GM18861 (cell line): ENCODE measurements around the gene OPRD1.
"Not testable (repeated sequence)": the region's sequence is repeated elsewhere in the genome, so short reads cannot be mapped to it uniquely, and the experiment has no call there.

Source experiments
- ATAC-seq: cut with Tn5 transposase; IDR thresholded peaks from one replicate; pipeline ENCODE4 v1.9.1; 2021; ENCODE audit not compliant: unreplicated experiment

The OPRD1 gene

GRCh38 chr1:28800324-28800723, 11.6 kb upstream of the OPRD1 start:
- ATAC-seq: no peak

- no peak for ATAC-seq
Measured at GRCh38 chr1:28801461-28801860, 10.5 kb upstream of the OPRD1 start.

GRCh38 chr1:28803051-28803450, 8.9 kb upstream of the OPRD1 start:
- no peak for ATAC-seq

GRCh38 chr1:28803662-28804061, 8.3 kb upstream of the OPRD1 start:
- no peak for ATAC-seq

GRCh38 chr1:28804071-28804470, 7.9 kb upstream of the OPRD1 start:
- ATAC-seq: no peak

GRCh38 chr1:28807046-28807445, 4.9 kb upstream of the OPRD1 start:
- no peak for ATAC-seq

GRCh38 chr1:28807986-28808385, 4.0 kb upstream of the OPRD1 start:
- ATAC-seq: no peak

- no peak for ATAC-seq
Measured at GRCh38 chr1:28811369-28811765, 603 bp upstream of the OPRD1 start.

GRCh38 chr1:28812669-28813468, 899 bp downstream of the OPRD1 start:
- no peak for ATAC-seq

- ATAC-seq: no peak
Measured at GRCh38 chr1:28813931-28814465, 2.0 kb downstream of the OPRD1 start.

- ATAC-seq: no peak
Measured at GRCh38 chr1:28815533-28816185, 3.7 kb downstream of the OPRD1 start.

- no peak for ATAC-seq
Measured at GRCh38 chr1:28817133-28817532, 5.2 kb downstream of the OPRD1 start.

GRCh38 chr1:28819020-28819419, 7.0 kb downstream of the OPRD1 start:
- no peak for ATAC-seq

GRCh38 chr1:28822799-28823198, 10.8 kb downstream of the OPRD1 start:
- ATAC-seq: no peak

- ATAC-seq: not testable (repeated sequence)
Measured at GRCh38 chr1:28824061-28824460, 12.1 kb downstream of the OPRD1 start.

- not testable (repeated sequence) for ATAC-seq
Measured at GRCh38 chr1:28828227-28828858, 16.4 kb downstream of the OPRD1 start.

- ATAC-seq: no peak
Measured at GRCh38 chr1:28830814-28831213, 18.8 kb downstream of the OPRD1 start.

- ATAC-seq: no peak
Measured at GRCh38 chr1:28832966-28833365, 21.0 kb downstream of the OPRD1 start.

GRCh38 chr1:28833381-28833780, 21.4 kb downstream of the OPRD1 start:
- no peak for ATAC-seq

- no peak for ATAC-seq
Measured at GRCh38 chr1:28835237-28835650, 23.3 kb downstream of the OPRD1 start.

- no peak for ATAC-seq
Measured at GRCh38 chr1:28836421-28836956, 24.5 kb downstream of the OPRD1 start.
